Activated CD4-positive, alpha-beta memory T cell treated with anti-CD3 and anti-CD28 coated beads, Interleukin-2, amount 10 ng/mL, durations not matched to agents 7 days and 5 days (primary cell): ENCODE data around the gene LIN28A. TPM values are rescaled to one million over a fixed set of nuclear protein-coding genes. Genes with fewer than 3 reads are reported as not detected.

Source experiments
- CTCF ChIA-PET: fragments of 350-600 bp; sonication (Branson Sonifier 250); formaldehyde crosslinking; loops from one replicate; lab custom pipeline; 2021; ENCODE audit warnings: antibody characterized with exemption, inconsistent platforms; lab: Charles Lee
- POLR2A ChIA-PET: fragments of 350-600 bp; sonication (Branson Sonifier 250); formaldehyde crosslinking; loops from one replicate; lab custom pipeline; 2021; ENCODE audit warnings: antibody characterized with exemption; lab: Charles Lee
- DNase-seq: peaks from one replicate; pipeline ENCODE4 v3.0.0-alpha.2; 2020
- H3K27ac Mint-ChIP-seq: one replicate; pipeline ENCODE4 v1.8.0; 2021; ENCODE audit warnings: mild to moderate bottlenecking, mixed read lengths
- H3K27me3 Mint-ChIP-seq: one replicate; pipeline ENCODE4 v1.8.0; 2021; ENCODE audit warnings: mixed read lengths
- H3K36me3 Mint-ChIP-seq: one replicate; pipeline ENCODE4 v1.8.0; 2021; ENCODE audit warnings: low read depth, mixed read lengths
- H3K4me1 Mint-ChIP-seq: one replicate; pipeline ENCODE4 v1.8.0; 2021; ENCODE audit warnings: mixed read lengths
- H3K4me3 Mint-ChIP-seq: one replicate; pipeline ENCODE4 v1.8.0; 2021; ENCODE audit warnings: mild to moderate bottlenecking, mixed read lengths
- H3K9me3 Mint-ChIP-seq: one replicate; pipeline ENCODE4 v1.8.0; 2021; ENCODE audit warnings: mixed read lengths
- total RNA-seq, 2 experiments: library from RNA; stranded (reverse); gene quantifications; one replicate each; pipeline ENCODE4 v1.2.3, GENCODE V29; 2021

Gene LIN28A
- total RNA-seq, 2 experiments from 2014 or later: not detected

- peaks cover 62% of the 10 kb centered on the region for H3K36me3 Mint-ChIP-seq
- H3K4me3 Mint-ChIP-seq: no peak overlapping the region
- no peak overlapping the region for H3K27ac Mint-ChIP-seq
- POLR2A ChIA-PET: interaction anchor here (1.7 kb wide), 1 partner anchor 10 kb away, joined by 5 read pairs; no protein-coding TSS in a partner anchor
- no peaks in the 10 kb centered on the region for H3K27me3 Mint-ChIP-seq
- H3K4me1 Mint-ChIP-seq: peaks cover 2% of the 10 kb centered on the region
- no peak for DNase-seq
- no peaks in the 10 kb centered on the region for H3K9me3 Mint-ChIP-seq
- CTCF ChIA-PET: interaction anchor here (0.6 kb wide), 1 partner anchor 30 kb away, joined by 3 read pairs; no protein-coding TSS in a partner anchor
Observed at GRCh38 chr1:26440259-26440658, 29.6 kb downstream of the LIN28A start.

DNA sequence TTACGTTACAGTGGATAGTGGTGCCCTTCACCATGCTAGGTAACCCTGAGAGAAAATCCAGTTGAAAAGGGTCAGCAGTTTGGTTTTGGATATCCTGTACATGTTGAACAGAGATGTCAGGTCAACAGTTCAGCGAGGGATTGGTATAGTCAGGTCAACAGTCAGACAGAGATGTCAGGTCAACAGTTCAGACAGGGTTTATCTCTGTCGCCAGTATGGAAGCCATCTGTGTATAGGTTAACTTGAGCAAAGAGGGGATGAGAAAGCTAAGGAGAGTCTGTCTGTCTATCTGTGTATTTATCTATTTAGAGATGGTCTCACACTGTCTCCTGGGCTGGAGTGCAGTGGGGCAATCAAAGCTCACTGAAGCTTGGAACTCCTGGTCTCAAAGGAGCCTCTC, 39.3 kb downstream of the LIN28A start:
- CTCF ChIA-PET: interaction anchor here (0.5 to 1.5 kb wide), 2 partner anchors 33 to 982 kb away, joined by 3 to 4 read pairs; no protein-coding TSS in a partner anchor
- Mint-ChIP-seq H3K4me1 (no peaks in the 10 kb centered on the region), H3K36me3 (peaks cover 53% of the 10 kb centered on the region), H3K27ac (no peak overlapping the region), H3K4me3 (no peak overlapping the region), H3K9me3 (no peaks in the 10 kb centered on the region), H3K27me3 (no peaks in the 10 kb centered on the region)
- POLR2A ChIA-PET: interaction anchor here (1.0 to 1.8 kb wide), 2 partner anchors 9 to 20 kb away, joined by 3 to 5 read pairs; no protein-coding TSS in a partner anchor
- no peak for DNase-seq

- Mint-ChIP-seq H3K27ac (no peak overlapping the region), H3K4me1 (no peaks in the 10 kb centered on the region), H3K9me3 (no peaks in the 10 kb centered on the region), H3K27me3 (no peaks in the 10 kb centered on the region), H3K36me3 (peaks cover 59% of the 10 kb centered on the region), H3K4me3 (no peak overlapping the region)
- no peak for DNase-seq
- POLR2A ChIA-PET: interaction anchor here (1.8 kb wide), 1 partner anchor 10 kb away, joined by 5 read pairs; no protein-coding TSS in a partner anchor
- CTCF ChIA-PET: interaction anchor here (0.7 to 1.5 kb wide), 2 partner anchors 19 to 34 kb away, joined by 3 to 4 read pairs; no protein-coding TSS in a partner anchor
Observed at GRCh38 chr1:26450908-26451307, 40.3 kb downstream of the LIN28A start.

- H3K4me3 Mint-ChIP-seq: no peak overlapping the region
- POLR2A ChIA-PET: interaction anchor here (1.4 kb wide), 1 partner anchor 19 kb away, joined by 4 read pairs; the partner anchor contains the start of gene HMGN2
- CTCF ChIA-PET: interaction anchor here (1.0 kb wide), 1 partner anchor 17 kb away, joined by 5 read pairs; no protein-coding TSS in a partner anchor
- H3K27ac Mint-ChIP-seq: no peak overlapping the region
- no peak for DNase-seq
- H3K27me3 Mint-ChIP-seq: no peaks in the 10 kb centered on the region
- H3K9me3 Mint-ChIP-seq: no peaks in the 10 kb centered on the region
- no peaks in the 10 kb centered on the region for H3K4me1 Mint-ChIP-seq
- peaks cover 49% of the 10 kb centered on the region for H3K36me3 Mint-ChIP-seq
Observed at GRCh38 chr1:26452459-26453183, 42.0 kb downstream of the LIN28A start.

GRCh38 chr1:26459148-26459547, 48.5 kb downstream of the LIN28A start:
- H3K4me3 Mint-ChIP-seq: no peak overlapping the region
- H3K9me3 Mint-ChIP-seq: no peaks in the 10 kb centered on the region
- no peaks in the 10 kb centered on the region for H3K4me1 Mint-ChIP-seq
- H3K36me3 Mint-ChIP-seq: peaks cover 47% of the 10 kb centered on the region
- ChIA-PET CTCF (interaction anchor here (2.0 kb wide), 1 partner anchor 11 kb away, joined by 10 read pairs; no protein-coding TSS in a partner anchor), POLR2A (interaction anchor here (2.3 kb wide), 1 partner anchor 13 kb away, joined by 12 read pairs; the partner anchor contains the start of gene HMGN2)
- no peaks in the 10 kb centered on the region for H3K27me3 Mint-ChIP-seq
- H3K27ac Mint-ChIP-seq: no peak overlapping the region
- DNase-seq: no peak

DNA sequence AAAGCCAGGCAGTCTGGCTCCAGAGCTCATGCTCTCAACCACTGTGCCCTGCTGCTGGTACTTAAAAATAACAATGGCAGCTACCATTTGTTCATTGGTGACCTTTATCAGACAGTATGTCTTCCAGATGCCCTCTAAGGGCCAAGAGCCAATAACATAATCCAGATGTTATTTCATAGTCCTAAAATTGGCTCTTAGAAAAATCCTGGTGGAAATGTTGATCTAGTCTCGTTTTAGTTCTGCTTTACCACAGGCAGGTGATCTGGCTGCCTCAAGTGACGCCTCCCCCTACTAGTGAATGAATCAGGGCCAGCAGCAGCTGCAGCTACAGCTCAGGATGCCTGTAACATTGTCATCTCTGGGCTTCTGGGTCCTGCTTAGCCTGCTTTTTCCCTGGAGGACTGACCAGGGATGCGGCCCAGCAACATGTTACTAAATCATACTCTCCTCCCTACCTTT, 49.0 kb downstream of the LIN28A start:
- H3K27me3 Mint-ChIP-seq: no peaks in the 10 kb centered on the region
- no peaks in the 10 kb centered on the region for H3K4me1 Mint-ChIP-seq
- ChIA-PET CTCF (interaction anchor here (1.4 to 2.0 kb wide), 2 partner anchors 10 kb away, joined by 3 to 10 read pairs; no protein-coding TSS in a partner anchor), POLR2A (interaction anchor here (2.3 kb wide), 1 partner anchor 13 kb away, joined by 12 read pairs; the partner anchor contains the start of gene HMGN2)
- no peaks in the 10 kb centered on the region for H3K9me3 Mint-ChIP-seq
- no peak overlapping the region for H3K4me3 Mint-ChIP-seq
- no peak for DNase-seq
- no peak overlapping the region for H3K27ac Mint-ChIP-seq
- H3K36me3 Mint-ChIP-seq: peaks cover 49% of the 10 kb centered on the region

GRCh38 chr1:26468911-26469310, 58.3 kb downstream of the LIN28A start:
- Mint-ChIP-seq H3K36me3 (peaks cover 57% of the 10 kb centered on the region), H3K9me3 (no peaks in the 10 kb centered on the region)

DNA sequence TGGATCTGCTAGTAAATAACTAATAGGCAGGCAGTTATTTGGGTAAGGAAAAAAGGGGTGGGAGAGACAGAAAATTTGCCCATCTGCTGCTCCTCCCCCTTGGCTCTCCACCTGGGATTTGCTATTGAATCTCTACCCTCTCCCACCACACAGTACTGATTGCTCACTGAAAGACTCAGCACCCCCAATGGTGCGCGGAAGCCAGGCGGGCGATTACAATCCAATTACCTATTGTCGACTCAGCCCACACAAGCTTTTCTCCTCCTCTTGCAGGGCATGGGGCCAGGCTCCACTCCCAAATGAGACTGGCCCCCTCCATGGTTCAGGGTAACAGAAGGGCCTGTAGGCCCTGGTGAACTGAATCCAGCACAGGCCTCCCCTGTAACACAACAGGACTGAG, 58.9 kb downstream of the LIN28A start:
- CTCF ChIA-PET: interaction anchor here (0.6 to 3.4 kb wide), 10 partner anchors 11 to 771 kb away, joined by 3 to 30 read pairs (median 6); partner anchors contain the start of gene DHDDS
- peaks cover 59% of the 10 kb centered on the region for H3K36me3 Mint-ChIP-seq
- POLR2A ChIA-PET: interaction anchor here (3.0 to 4.7 kb wide), 2 partner anchors 37 to 223 kb away, joined by 14 to 50 read pairs; partner anchors contain the start of gene DHDDS
- H3K27ac Mint-ChIP-seq: no peak overlapping the region
- DNase-seq: no peak
- H3K27me3 Mint-ChIP-seq: no peaks in the 10 kb centered on the region
- H3K9me3 Mint-ChIP-seq: no peaks in the 10 kb centered on the region
- peaks cover 39% of the 10 kb centered on the region for H3K4me1 Mint-ChIP-seq
- H3K4me3 Mint-ChIP-seq: no peak overlapping the region

More at GRCh38 chr1:26468911-26469310, 58.3 kb downstream of the LIN28A start:
- Mint-ChIP-seq H3K4me1 (peaks cover 32% of the 10 kb centered on the region), H3K27ac (no peak overlapping the region), H3K4me3 (no peak overlapping the region), H3K27me3 (no peaks in the 10 kb centered on the region)
- ChIA-PET POLR2A (interaction anchor here (4.7 kb wide), 1 partner anchor 36 kb away, joined by 50 read pairs; the partner anchor contains the start of gene DHDDS), CTCF (interaction anchor here (1.5 to 2.2 kb wide), 4 partner anchors 10 to 52 kb away, joined by 5 to 10 read pairs (median 8); no protein-coding TSS in a partner anchor)
- DNase-seq: no peak

DNA sequence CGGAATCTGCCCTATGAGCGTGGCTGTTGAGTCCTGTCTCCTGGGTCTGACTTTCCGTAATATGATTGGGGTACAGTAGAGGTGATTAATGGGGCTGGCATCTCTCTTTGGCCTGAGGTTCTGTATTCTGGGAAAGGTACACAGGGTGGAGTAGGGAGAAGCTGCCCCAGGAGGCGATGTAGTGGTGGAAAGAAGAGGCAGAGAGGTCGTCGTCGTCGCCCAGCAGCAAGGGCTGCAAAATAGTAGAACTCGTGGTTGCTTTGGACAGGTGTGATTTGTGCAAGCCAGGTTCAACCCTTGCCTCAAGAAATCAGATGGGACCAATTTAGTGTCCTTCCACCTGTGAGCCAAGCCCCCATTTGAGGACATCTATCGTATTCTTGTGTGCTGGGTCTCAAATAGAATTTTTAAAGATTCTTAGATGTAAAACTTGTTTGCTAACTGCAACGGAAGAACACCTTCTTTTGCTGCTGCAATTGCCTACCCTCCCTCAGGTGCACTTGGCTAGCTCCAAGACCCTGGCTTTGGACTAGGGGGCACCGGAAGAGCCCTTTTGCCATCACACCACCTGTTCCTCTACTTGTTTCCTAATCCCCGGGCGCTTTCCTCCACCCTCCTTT, 60.4 kb downstream of the LIN28A start:
- Mint-ChIP-seq H3K9me3 (no peaks in the 10 kb centered on the region), H3K27me3 (no peaks in the 10 kb centered on the region), H3K4me1 (peaks cover 46% of the 10 kb centered on the region), H3K4me3 (peak overlapping the region; percentile 95), H3K36me3 (peaks cover 59% of the 10 kb centered on the region), H3K27ac (peak overlapping the region; percentile 97)
- DNase-seq: no peak
- ChIA-PET POLR2A (interaction anchor here (0.7 to 4.7 kb wide), 39 partner anchors 9 to 430 kb away, joined by 3 to 51 read pairs (median 4); partner anchors contain the start of genes ARID1A, CEP85, DHDDS and GPATCH3), CTCF (interaction anchor here (0.7 to 3.4 kb wide), 14 partner anchors 9 to 1369 kb away, joined by 3 to 30 read pairs (median 4); partner anchors contain the start of gene DHDDS)

GRCh38 chr1:26471498-26472319, 61.1 kb downstream of the LIN28A start:
- H3K27ac Mint-ChIP-seq: peak overlapping the region; percentile 97
- no peaks in the 10 kb centered on the region for H3K9me3 Mint-ChIP-seq
- peaks cover 61% of the 10 kb centered on the region for H3K36me3 Mint-ChIP-seq
- peaks cover 52% of the 10 kb centered on the region for H3K4me1 Mint-ChIP-seq
- H3K4me3 Mint-ChIP-seq: peak overlapping the region; percentile 95
- POLR2A ChIA-PET: interaction anchor here (0.7 to 4.7 kb wide), 51 partner anchors 8 to 429 kb away, joined by 3 to 51 read pairs (median 4); partner anchors contain the start of genes ARID1A, CEP85, DHDDS and GPATCH3
- no peaks in the 10 kb centered on the region for H3K27me3 Mint-ChIP-seq
- DNase-seq: peak; percentile 55
- CTCF ChIA-PET: interaction anchor here (1.0 to 3.4 kb wide), 5 partner anchors 29 to 362 kb away, joined by 3 to 30 read pairs (median 7); partner anchors contain the start of gene DHDDS

- no peaks in the 10 kb centered on the region for H3K27me3 Mint-ChIP-seq
- H3K4me3 Mint-ChIP-seq: peak within 1 kb of the TSS; percentile 95
- no peaks in the 10 kb centered on the region for H3K9me3 Mint-ChIP-seq
- H3K27ac Mint-ChIP-seq: peak within 1 kb of the TSS; percentile 97
- POLR2A ChIA-PET: interaction anchor here (0.7 to 4.7 kb wide), 46 partner anchors 10 to 428 kb away, joined by 3 to 51 read pairs (median 4); partner anchors contain the start of genes ARID1A, CEP85, DHDDS and GPATCH3
- H3K36me3 Mint-ChIP-seq: peaks cover 61% of the 10 kb centered on the region
- H3K4me1 Mint-ChIP-seq: peaks cover 52% of the 10 kb centered on the region
- peak; percentile 91 for DNase-seq
- CTCF ChIA-PET: interaction anchor here (1.0 to 3.4 kb wide), 4 partner anchors 28 to 184 kb away, joined by 3 to 30 read pairs (median 6); partner anchors contain the start of gene DHDDS
Observed at GRCh38 chr1:26472320-26472900, 61.8 kb downstream of the LIN28A start, which contains the start of gene HMGN2. TSS of gene HMGN2 (plus strand) at chr1:26472440. CDS start at chr1:26472613, 173 bp downstream.
